Smooth muscle cell (in vitro differentiated cells): ENCODE results near the gene MRTFB. TPM values are rescaled to one million over a fixed set of nuclear protein-coding genes. Genes with fewer than 3 reads are reported as not detected.

Experiments
- DNase-seq: peaks from one replicate; lab custom pipeline; 2025; ENCODE audit not compliant: unreplicated experiment; lab: John Stamatoyannopoulos, UW
- H2AFZ ChIP-seq: fragments of 200-600 bp; sonication (generic); 2 replicates; pipeline ENCODE4 v1.6.0; 2016; ENCODE audit warnings: antibody characterized with exemption, low read depth, mild to moderate bottlenecking
- H3F3A ChIP-seq: fragments of 200-600 bp; sonication (generic); 2 replicates; pipeline ENCODE4 v1.6.0; 2017; ENCODE audit warnings: antibody characterized with exemption, low read depth
- H3K27ac ChIP-seq: fragments of 200-600 bp; sonication (generic); 2 replicates; pipeline ENCODE4 v1.5.1; 2016; ENCODE audit warnings: low read depth, mild to moderate bottlenecking
- H3K27me3 ChIP-seq: fragments of 200-600 bp; sonication (generic); 2 replicates; pipeline ENCODE4 v1.6.1; 2016; ENCODE audit warnings: low read depth, mild to moderate bottlenecking
- H3K36me3 ChIP-seq: fragments of 200-600 bp; sonication (generic); 2 replicates; pipeline ENCODE4 v1.5.1; 2016; ENCODE audit warnings: low read depth
- H3K4me1 ChIP-seq: fragments of 200-600 bp; sonication (generic); 2 replicates; pipeline ENCODE4 v1.5.1; 2016; ENCODE audit warnings: low read depth
- H3K4me2 ChIP-seq: fragments of 200-600 bp; sonication (generic); 2 replicates; pipeline ENCODE4 v1.6.0; 2016; ENCODE audit warnings: mild to moderate bottlenecking
- H3K4me3 ChIP-seq: fragments of 200-600 bp; sonication (generic); 2 replicates; pipeline ENCODE4 v1.5.1; 2016; ENCODE audit warnings: mild to moderate bottlenecking
- H3K79me2 ChIP-seq: fragments of 200-600 bp; sonication (generic); 2 replicates; pipeline ENCODE4 v1.6.0; 2016; ENCODE audit warnings: low read depth, mild to moderate bottlenecking
- H3K9ac ChIP-seq: fragments of 200-600 bp; sonication (generic); 2 replicates; pipeline ENCODE4 v1.6.0; 2016; ENCODE audit warnings: low read depth
- H3K9me3 ChIP-seq: fragments of 200-600 bp; sonication (generic); replicated peaks from 2 replicates; pipeline ENCODE4 v1.5.1; 2016; ENCODE audit warnings: low read depth
- H4K20me1 ChIP-seq: fragments of 200-600 bp; sonication (generic); 2 replicates; pipeline ENCODE4 v1.6.0; 2016; ENCODE audit warnings: low read depth
- WGBS: methylation state at CpG from one replicate; pipeline ENCODE4 v1.1.7; 2016; ENCODE audit warnings: low lambda C conversion rate; 5-methylcytosine and 5-hydroxymethylcytosine counted together
- polyA plus RNA-seq: library from polyadenylated mRNA; unstranded; fragments of >200 nt; fragmentation: Nextera tagmentation; extraction: Ambion mirVana; gene quantifications from 2 replicates; pipeline ENCODE4 v1.2.1, GENCODE V29; 2016
- total RNA-seq: library from RNA; depleted of rRNA; stranded (reverse); fragments of >200 nt; gene quantifications from 2 replicates; pipeline ENCODE4 v1.2.3, GENCODE V29; 2014
- TF ChIP-seq, protein P1 (sequence below): fragments of 200-600 bp; sonication (generic); IDR thresholded peaks from 2 replicates; pipeline ENCODE4 v1.5.1; 2017; ENCODE audit warnings: borderline replicate concordance, mild to moderate bottlenecking, antibody characterized with exemption; ENCODE audit not compliant: insufficient read depth, poor library complexity, severe bottlenecking

MRTFB gene
- total and polyA plus RNA-seq, 2 experiments from 2014 or later: 6.8 to 22.6 TPM

DNA sequence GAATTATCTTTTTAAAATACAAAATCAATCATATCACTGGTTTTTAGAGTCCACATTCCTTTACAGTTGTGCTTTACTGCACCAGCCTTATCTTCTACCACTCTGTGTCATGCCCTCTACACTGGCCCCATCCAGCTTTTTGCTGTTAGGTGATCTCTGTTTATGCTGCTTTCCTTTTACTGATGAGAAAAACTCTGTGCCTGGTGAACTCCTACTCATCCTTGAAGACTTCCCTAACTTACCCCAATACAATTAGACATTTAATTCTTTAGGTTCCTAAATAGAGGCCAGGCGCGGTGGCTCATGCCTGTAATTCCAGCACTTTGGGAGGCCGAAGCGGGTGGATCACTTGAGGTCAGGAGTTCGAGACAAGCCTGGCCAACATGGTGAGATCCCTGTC lies 64.6 kb downstream of the MRTFB start:
- Histone ChIP-seq H4K20me1 (peaks cover 30% of the 10 kb centered on the region), H3K27me3 (no peaks in the 10 kb centered on the region), H3K79me2 (peaks cover 39% of the 10 kb centered on the region), H3F3A (no peaks in the 10 kb centered on the region), H3K9me3 (no peaks in the 10 kb centered on the region), H3K4me3 (no peak overlapping the region), H3K36me3 (no peaks in the 10 kb centered on the region), H3K9ac (no peak overlapping the region), H3K27ac (no peak overlapping the region), H2AFZ (no peak overlapping the region), H3K4me1 (peaks cover 15% of the 10 kb centered on the region), H3K4me2 (no peak overlapping the region)
- TF ChIP-seq, protein P1, sequence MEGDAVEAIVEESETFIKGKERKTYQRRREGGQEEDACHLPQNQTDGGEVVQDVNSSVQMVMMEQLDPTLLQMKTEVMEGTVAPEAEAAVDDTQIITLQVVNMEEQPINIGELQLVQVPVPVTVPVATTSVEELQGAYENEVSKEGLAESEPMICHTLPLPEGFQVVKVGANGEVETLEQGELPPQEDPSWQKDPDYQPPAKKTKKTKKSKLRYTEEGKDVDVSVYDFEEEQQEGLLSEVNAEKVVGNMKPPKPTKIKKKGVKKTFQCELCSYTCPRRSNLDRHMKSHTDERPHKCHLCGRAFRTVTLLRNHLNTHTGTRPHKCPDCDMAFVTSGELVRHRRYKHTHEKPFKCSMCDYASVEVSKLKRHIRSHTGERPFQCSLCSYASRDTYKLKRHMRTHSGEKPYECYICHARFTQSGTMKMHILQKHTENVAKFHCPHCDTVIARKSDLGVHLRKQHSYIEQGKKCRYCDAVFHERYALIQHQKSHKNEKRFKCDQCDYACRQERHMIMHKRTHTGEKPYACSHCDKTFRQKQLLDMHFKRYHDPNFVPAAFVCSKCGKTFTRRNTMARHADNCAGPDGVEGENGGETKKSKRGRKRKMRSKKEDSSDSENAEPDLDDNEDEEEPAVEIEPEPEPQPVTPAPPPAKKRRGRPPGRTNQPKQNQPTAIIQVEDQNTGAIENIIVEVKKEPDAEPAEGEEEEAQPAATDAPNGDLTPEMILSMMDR: no peak
- 80% methylated on average over 5 of the region's 5 CpGs for WGBS
- no peak for DNase-seq

DNA sequence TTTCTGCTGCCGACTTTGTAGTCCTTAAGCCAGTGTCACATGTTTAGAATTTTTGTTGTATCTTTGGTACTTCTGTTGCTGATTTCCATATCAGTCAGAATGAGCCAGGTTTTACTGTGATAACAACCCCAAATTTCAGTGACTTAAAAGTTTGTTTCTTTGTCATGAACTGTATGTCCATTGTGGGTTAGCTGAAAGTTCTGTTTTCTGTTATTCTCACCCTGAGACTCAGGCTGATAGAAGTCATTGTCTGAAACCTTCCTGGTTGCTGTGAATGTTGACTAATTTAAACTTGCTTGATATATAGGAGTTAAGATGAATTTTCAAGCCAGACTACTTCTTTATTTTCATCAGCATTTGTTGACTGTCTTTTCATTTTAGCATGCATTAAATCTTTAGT lies 68.8 kb downstream of the MRTFB start:
- Histone ChIP-seq H2AFZ (no peak overlapping the region), H3K9me3 (no peaks in the 10 kb centered on the region), H4K20me1 (peaks cover 15% of the 10 kb centered on the region), H3K79me2 (peaks cover 38% of the 10 kb centered on the region), H3K4me2 (no peak overlapping the region), H3K27ac (no peak overlapping the region), H3K4me3 (no peak overlapping the region), H3K36me3 (no peaks in the 10 kb centered on the region), H3F3A (no peaks in the 10 kb centered on the region), H3K9ac (no peak overlapping the region), H3K4me1 (no peaks in the 10 kb centered on the region), H3K27me3 (no peaks in the 10 kb centered on the region)
- TF ChIP-seq, protein P1: no peak
- WGBS: 57% methylated on average over 1 of the region's 1 CpG
- no peak for DNase-seq

DNA sequence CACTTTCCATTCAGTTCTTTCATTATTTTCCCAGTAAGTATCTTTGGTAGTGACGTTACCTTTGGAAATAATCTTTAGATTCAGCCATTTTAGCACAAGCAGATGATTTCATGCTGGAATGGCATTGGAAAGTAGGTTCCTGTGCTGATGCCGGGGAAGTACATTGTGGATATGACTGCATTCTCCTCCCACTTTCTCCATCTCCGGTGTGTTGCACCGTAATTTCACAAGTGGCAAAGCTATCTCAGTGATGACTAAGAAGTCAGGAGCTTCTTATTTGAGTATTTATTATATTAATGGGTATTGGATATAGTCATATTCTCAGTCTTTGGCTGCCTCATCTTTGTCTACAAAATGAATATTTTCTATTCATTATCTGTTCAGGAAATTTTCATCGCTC lies 69.8 kb downstream of the MRTFB start:
- TF ChIP-seq, protein P1: no peak
- H4K20me1 ChIP-seq: peaks cover 4% of the 10 kb centered on the region
- H3F3A ChIP-seq: no peaks in the 10 kb centered on the region
- no peak overlapping the region for H3K4me3 ChIP-seq
- no peaks in the 10 kb centered on the region for H3K4me1 ChIP-seq
- no peaks in the 10 kb centered on the region for H3K36me3 ChIP-seq
- DNase-seq: no peak
- no peak overlapping the region for H3K4me2 ChIP-seq
- peaks cover 38% of the 10 kb centered on the region for H3K79me2 ChIP-seq
- no peaks in the 10 kb centered on the region for H3K27me3 ChIP-seq
- H3K9ac ChIP-seq: no peak overlapping the region
- H3K9me3 ChIP-seq: no peaks in the 10 kb centered on the region
- no peak overlapping the region for H2AFZ ChIP-seq
- 78% methylated on average over 5 of the region's 5 CpGs for WGBS
- no peak overlapping the region for H3K27ac ChIP-seq

DNA sequence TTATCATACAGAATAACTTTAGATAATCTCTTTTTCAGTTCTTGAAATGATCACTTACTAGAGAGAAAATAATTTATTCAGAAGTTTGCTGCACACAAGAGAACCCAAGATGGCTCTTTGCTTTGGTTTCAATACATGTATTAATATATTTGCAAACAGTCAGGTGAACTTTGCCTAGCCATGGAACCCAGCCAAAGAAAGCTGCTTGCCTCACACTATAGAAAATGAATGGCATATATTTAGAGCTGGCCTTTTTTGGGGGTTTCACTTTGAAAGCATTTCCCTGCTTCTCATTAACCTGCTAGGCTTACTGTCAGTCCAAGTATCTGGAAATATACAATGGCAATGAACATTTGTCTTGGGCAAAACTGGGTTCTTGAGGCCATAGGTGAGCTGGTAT lies 75.3 kb downstream of the MRTFB start:
- no peak overlapping the region for H3K4me3 ChIP-seq
- H2AFZ ChIP-seq: no peak overlapping the region
- H3K27me3 ChIP-seq: no peaks in the 10 kb centered on the region
- H3K9me3 ChIP-seq: no peaks in the 10 kb centered on the region
- H3K4me1 ChIP-seq: no peaks in the 10 kb centered on the region
- no peak for DNase-seq
- H3K27ac ChIP-seq: no peak overlapping the region
- H3K36me3 ChIP-seq: no peaks in the 10 kb centered on the region
- H4K20me1 ChIP-seq: peaks cover 8% of the 10 kb centered on the region
- H3K79me2 ChIP-seq: peaks cover 16% of the 10 kb centered on the region
- TF ChIP-seq, protein P1: no peak
- no peaks in the 10 kb centered on the region for H3F3A ChIP-seq
- H3K4me2 ChIP-seq: no peak overlapping the region
- no peak overlapping the region for H3K9ac ChIP-seq
